HepG2 (cell line): Measurements from ENCODE around the gene PSMC3IP. TPM values are rescaled to one million over a fixed set of nuclear protein-coding genes. Genes with fewer than 3 reads are reported as not detected.
A peak's percentile ranks its signal among the peaks of the same experiment; 100 is the strongest.

Source experiments
- EHMT2 ChIP-seq: fragments of 200-600 bp; sonication (generic); IDR thresholded peaks from 2 replicates; pipeline ENCODE4 v1.7.0; 2017; ENCODE audit warnings: antibody characterized with exemption, low read depth, low read length, borderline replicate concordance
- GABPA ChIP-seq, 2 experiments: IDR thresholded peaks; 2 replicates each; pipeline ENCODE4 v1.6.1; 2011 to 2016; ENCODE audit warnings: low read depth in 2 of 2, low read length in 1 of 2, missing biosample characterization in 1 of 2, missing genetic modification characterization in 1 of 2
- GATAD1 ChIP-seq: IDR thresholded peaks from 2 replicates; pipeline ENCODE4 v1.6.1; 2016; ENCODE audit warnings: missing genetic modification reagents, missing compliant biosample characterization
- GTF2F1 ChIP-seq: fragments of 150-350 bp; IDR thresholded peaks from 2 replicates; pipeline ENCODE4 v1.6.1; 2014; ENCODE audit warnings: low read length
- HDAC1 ChIP-seq: sonication (generic); formaldehyde crosslinking; IDR thresholded peaks from 2 replicates; pipeline ENCODE4 v1.5.1; 2020; ENCODE audit warnings: mild to moderate bottlenecking, missing genetic modification reagents
- LCORL ChIP-seq, 2 experiments: fragments of 450-650 bp in 1 of 2; sonication (generic) in 1 of 2; formaldehyde crosslinking in 1 of 2; IDR thresholded peaks; 2 replicates each; pipeline versions ENCODE4 v1.5.0 to v1.6.1; 2017 to 2020; ENCODE audit warnings: antibody characterized with exemption in 1 of 2, missing genetic modification reagents in 1 of 2
- MLLT10 ChIP-seq: sonication (generic); formaldehyde crosslinking; IDR thresholded peaks from 2 replicates; pipeline ENCODE4 v1.4.0; 2020; ENCODE audit warnings: missing genetic modification reagents
- PCBP2 ChIP-seq: fragments of 200-400 bp; formaldehyde crosslinking; optimal IDR thresholded peaks from 2 replicates; pipeline ENCODE3; 2018; ENCODE audit warnings: low read length, low read depth; ENCODE audit not compliant: poor library complexity, severe bottlenecking
- PHF8 ChIP-seq: sonication (generic); formaldehyde crosslinking; IDR thresholded peaks from 2 replicates; pipeline ENCODE4 v1.5.0; 2020; ENCODE audit warnings: missing genetic modification reagents
- PLRG1 ChIP-seq: fragments of 450-650 bp; conservative IDR thresholded peaks from 2 replicates; pipeline ENCODE4 v1.6.1; 2016
- POGZ ChIP-seq: sonication (generic); formaldehyde crosslinking; IDR thresholded peaks from 2 replicates; pipeline ENCODE4 v1.4.0; 2020; ENCODE audit warnings: mild to moderate bottlenecking, missing genetic modification reagents
- SCMH1 ChIP-seq: sonication (generic); formaldehyde crosslinking; IDR thresholded peaks from 2 replicates; pipeline ENCODE4 v1.9.0; 2021; ENCODE audit warnings: missing genetic modification reagents, mild to moderate bottlenecking, borderline replicate concordance
- SIN3B ChIP-seq: fragments of 150-350 bp; IDR thresholded peaks from 2 replicates; pipeline ENCODE4 v1.6.1; 2014; ENCODE audit warnings: low read length
- SPEN ChIP-seq: sonication (generic); formaldehyde crosslinking; IDR thresholded peaks from 2 replicates; pipeline ENCODE4 v1.5.1; 2020; ENCODE audit warnings: low read depth, mild to moderate bottlenecking, missing genetic modification reagents
- SRF ChIP-seq: IDR thresholded peaks from 2 replicates; pipeline ENCODE4 v1.6.1; 2011; ENCODE audit warnings: mild to moderate bottlenecking, low read depth, low read length, moderate library complexity
- TAF15 ChIP-seq: fragments of 200-400 bp; formaldehyde crosslinking; IDR thresholded peaks from one replicate; pipeline ENCODE4 v1.6.1; 2018; ENCODE audit warnings: mild to moderate bottlenecking, low read depth, low read length; ENCODE audit not compliant: poor library complexity, severe bottlenecking
- TGIF2 ChIP-seq: IDR thresholded peaks from 2 replicates; pipeline ENCODE4 v1.6.1; 2016; ENCODE audit warnings: control low read depth, missing compliant biosample characterization
- TP53 ChIP-seq: sonication (generic); formaldehyde crosslinking; conservative IDR thresholded peaks from 2 replicates; pipeline ENCODE4 v1.4.0; 2020; ENCODE audit warnings: missing genetic modification reagents
- ZFAT ChIP-seq: sonication (generic); formaldehyde crosslinking; conservative IDR thresholded peaks from 2 replicates; pipeline ENCODE4 v1.8.1; 2023; ENCODE audit warnings: missing genetic modification reagents, inconsistent platforms
- ZKSCAN8 ChIP-seq: IDR thresholded peaks from 2 replicates; pipeline ENCODE4 v1.6.1; 2016; ENCODE audit warnings: borderline replicate concordance, missing genetic modification reagents, missing compliant biosample characterization
- ZNF274 ChIP-seq: sonication (generic); formaldehyde crosslinking; IDR thresholded peaks from 2 replicates; pipeline ENCODE4 v1.5.1; 2020; ENCODE audit warnings: mild to moderate bottlenecking, missing genetic modification reagents
- ZNF354B ChIP-seq: sonication (generic); formaldehyde crosslinking; IDR thresholded peaks from 2 replicates; pipeline ENCODE4 v1.8.0; 2022; ENCODE audit warnings: mild to moderate bottlenecking, missing genetic modification reagents
- ZNF616 ChIP-seq: sonication (generic); formaldehyde crosslinking; IDR thresholded peaks from 2 replicates; pipeline ENCODE4 v1.5.0; 2020; ENCODE audit warnings: low read depth, mild to moderate bottlenecking, missing genetic modification reagents
- ZNF878 ChIP-seq: sonication (generic); formaldehyde crosslinking; IDR thresholded peaks from 2 replicates; pipeline ENCODE4 v1.8.1; 2023; ENCODE audit warnings: mild to moderate bottlenecking, missing genetic modification reagents, moderate library complexity
- polyA plus RNA-seq, 8 experiments: library from polyadenylated mRNA; depleted of rRNA in 3 of 8; stranded (reverse) in 7 of 8; unstranded in 1 of 8; fragments of >200 nt; fragmentation: Illumina TruSeq in 4 of 8; extraction: Trizol in 4 of 8; gene quantifications; 2 replicates each; pipeline versions ENCODE4 v1.2.1 to v1.2.3, GENCODE V29; 2011 to 2016; ENCODE audit warnings: low read depth in 4 of 8, missing spikeins in 1 of 8, mixed read lengths in 1 of 8; ENCODE audit not compliant: insufficient read depth in 1 of 8
- total RNA-seq, 5 experiments: library from RNA; depleted of rRNA; stranded (reverse); fragments of >200 nt; fragmentation: Illumina TruSeq; extraction: Trizol; gene quantifications; 2 replicates each; pipeline ENCODE4 v1.2.3, GENCODE V29; 2016; ENCODE audit warnings: low read depth in 1 of 5
- TF ChIP-seq, protein P1 (sequence below): IDR thresholded peaks from 2 replicates; pipeline ENCODE4 v1.4.0; 2020; ENCODE audit warnings: mild to moderate bottlenecking, missing genetic modification reagents
- TF ChIP-seq, protein P2 (sequence below): sonication (generic); formaldehyde crosslinking; IDR thresholded peaks from 2 replicates; pipeline ENCODE4 v1.8.1; 2022; ENCODE audit warnings: low read depth, mild to moderate bottlenecking, missing genetic modification reagents

Gene PSMC3IP
- total and polyA plus RNA-seq, 2 of the 13 experiments (the other 11 are each of a cell fraction or from before 2014, with no cell fraction given): 6.5 to 22.4 TPM

GRCh38 chr17:42561897-42562387, 15.6 kb downstream of the PSMC3IP start, which contains the start of gene COASY (continued):
- no peak for TF ChIP-seq GABPA (IDR thresholded peaks at IDR 0.05; ENCODE audit: low read depth, low read length)
- peak; percentile 98 for TF ChIP-seq GABPA (CRISPR knock-in tag; IDR thresholded peaks at IDR 0.05; ENCODE audit: low read depth)
- peak; percentile 82 for TF ChIP-seq GTF2F1
- TF ChIP-seq ZNF878 (CRISPR knock-in tag): no peak
- peak; percentile 43; the same call in 1 of the 2 replicates for TF ChIP-seq SRF
- peak; percentile 93 for TF ChIP-seq HDAC1
- TF ChIP-seq ZFAT (CRISPR knock-in tag): no peak
- TF ChIP-seq SPEN: peak; percentile 98
- TF ChIP-seq MLLT10 (CRISPR knock-in tag): no peak
- no peak; the same call in 1 of the 2 replicates for TF ChIP-seq ZNF616 (CRISPR knock-in tag)
- TF ChIP-seq PLRG1: no peak
- TF ChIP-seq LCORL (IDR thresholded peaks at IDR 0.05): no peak
- peak; percentile 74; the same call in 1 of the 2 replicates for TF ChIP-seq LCORL (CRISPR knock-in tag; IDR thresholded peaks at IDR 0.05)
- no peak for TF ChIP-seq SCMH1
- no peak for TF ChIP-seq EHMT2
- TF ChIP-seq PCBP2: no peak
- no peak for TF ChIP-seq ZNF354B (CRISPR knock-in tag)
- TF ChIP-seq TAF15: no peak
- 0 out of 2 replicates have a peak, but pooled peaks have one; percentile 64 for TF ChIP-seq ZNF274
- TF ChIP-seq, protein P1, sequence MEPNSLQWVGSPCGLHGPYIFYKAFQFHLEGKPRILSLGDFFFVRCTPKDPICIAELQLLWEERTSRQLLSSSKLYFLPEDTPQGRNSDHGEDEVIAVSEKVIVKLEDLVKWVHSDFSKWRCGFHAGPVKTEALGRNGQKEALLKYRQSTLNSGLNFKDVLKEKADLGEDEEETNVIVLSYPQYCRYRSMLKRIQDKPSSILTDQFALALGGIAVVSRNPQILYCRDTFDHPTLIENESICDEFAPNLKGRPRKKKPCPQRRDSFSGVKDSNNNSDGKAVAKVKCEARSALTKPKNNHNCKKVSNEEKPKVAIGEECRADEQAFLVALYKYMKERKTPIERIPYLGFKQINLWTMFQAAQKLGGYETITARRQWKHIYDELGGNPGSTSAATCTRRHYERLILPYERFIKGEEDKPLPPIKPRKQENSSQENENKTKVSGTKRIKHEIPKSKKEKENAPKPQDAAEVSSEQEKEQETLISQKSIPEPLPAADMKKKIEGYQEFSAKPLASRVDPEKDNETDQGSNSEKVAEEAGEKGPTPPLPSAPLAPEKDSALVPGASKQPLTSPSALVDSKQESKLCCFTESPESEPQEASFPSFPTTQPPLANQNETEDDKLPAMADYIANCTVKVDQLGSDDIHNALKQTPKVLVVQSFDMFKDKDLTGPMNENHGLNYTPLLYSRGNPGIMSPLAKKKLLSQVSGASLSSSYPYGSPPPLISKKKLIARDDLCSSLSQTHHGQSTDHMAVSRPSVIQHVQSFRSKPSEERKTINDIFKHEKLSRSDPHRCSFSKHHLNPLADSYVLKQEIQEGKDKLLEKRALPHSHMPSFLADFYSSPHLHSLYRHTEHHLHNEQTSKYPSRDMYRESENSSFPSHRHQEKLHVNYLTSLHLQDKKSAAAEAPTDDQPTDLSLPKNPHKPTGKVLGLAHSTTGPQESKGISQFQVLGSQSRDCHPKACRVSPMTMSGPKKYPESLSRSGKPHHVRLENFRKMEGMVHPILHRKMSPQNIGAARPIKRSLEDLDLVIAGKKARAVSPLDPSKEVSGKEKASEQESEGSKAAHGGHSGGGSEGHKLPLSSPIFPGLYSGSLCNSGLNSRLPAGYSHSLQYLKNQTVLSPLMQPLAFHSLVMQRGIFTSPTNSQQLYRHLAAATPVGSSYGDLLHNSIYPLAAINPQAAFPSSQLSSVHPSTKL: peak; percentile 74
- TF ChIP-seq TP53 (CRISPR knock-in tag): no peak; the same call in none of the 2 replicates
- TF ChIP-seq PHF8 (CRISPR knock-in tag): peak; percentile 73
- TF ChIP-seq TGIF2: peak; percentile 78; the same call in 1 of the 2 replicates
- TF ChIP-seq, protein P2, sequence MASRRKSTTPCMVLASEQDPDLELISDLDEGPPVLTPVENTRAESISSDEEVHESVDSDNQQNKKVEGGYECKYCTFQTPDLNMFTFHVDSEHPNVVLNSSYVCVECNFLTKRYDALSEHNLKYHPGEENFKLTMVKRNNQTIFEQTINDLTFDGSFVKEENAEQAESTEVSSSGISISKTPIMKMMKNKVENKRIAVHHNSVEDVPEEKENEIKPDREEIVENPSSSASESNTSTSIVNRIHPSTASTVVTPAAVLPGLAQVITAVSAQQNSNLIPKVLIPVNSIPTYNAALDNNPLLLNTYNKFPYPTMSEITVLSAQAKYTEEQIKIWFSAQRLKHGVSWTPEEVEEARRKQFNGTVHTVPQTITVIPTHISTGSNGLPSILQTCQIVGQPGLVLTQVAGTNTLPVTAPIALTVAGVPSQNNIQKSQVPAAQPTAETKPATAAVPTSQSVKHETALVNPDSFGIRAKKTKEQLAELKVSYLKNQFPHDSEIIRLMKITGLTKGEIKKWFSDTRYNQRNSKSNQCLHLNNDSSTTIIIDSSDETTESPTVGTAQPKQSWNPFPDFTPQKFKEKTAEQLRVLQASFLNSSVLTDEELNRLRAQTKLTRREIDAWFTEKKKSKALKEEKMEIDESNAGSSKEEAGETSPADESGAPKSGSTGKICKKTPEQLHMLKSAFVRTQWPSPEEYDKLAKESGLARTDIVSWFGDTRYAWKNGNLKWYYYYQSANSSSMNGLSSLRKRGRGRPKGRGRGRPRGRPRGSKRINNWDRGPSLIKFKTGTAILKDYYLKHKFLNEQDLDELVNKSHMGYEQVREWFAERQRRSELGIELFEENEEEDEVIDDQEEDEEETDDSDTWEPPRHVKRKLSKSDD (CRISPR knock-in tag): 0 out of 2 replicates have a peak, but pooled peaks have one; percentile 55
- TF ChIP-seq POGZ: peak; percentile 81
- peak; percentile 83 for TF ChIP-seq SIN3B
- peak; percentile 87 for TF ChIP-seq ZKSCAN8 (CRISPR knock-in tag)
- TF ChIP-seq GATAD1 (CRISPR knock-in tag): peak; percentile 97
